K562 (cell line): ENCODE results near the gene VPS13D. TPM values are rescaled to one million over a fixed set of nuclear protein-coding genes. Genes with fewer than 3 reads are reported as not detected.

ENCODE experiments used
- ATAC-seq: fragments of 200-7000 bp; cut with Tn5 transposase; 3 replicates; pipeline ENCODE4 v1.9.1; 2020; ENCODE audit warnings: moderate library complexity
- BruUV-seq: library from RNA; stranded (reverse); fragments of 400-500 nt; replicated peaks from 2 replicates; lab custom pipeline; 2021; lab: Mats Ljungman, UMichigan
- CTCF ChIA-PET: fragments of 300-600 bp; formaldehyde crosslinking; extraction: SDS; loops from one replicate; lab custom pipeline; 2021; ENCODE audit warnings: low intra/inter-chr PET ratio; lab: Yijun Ruan, JAX
- POLR2A ChIA-PET: fragments of 300-600, 350-650 bp; sonication (Branson Sonifier 250); formaldehyde crosslinking; extraction: SDS; loops from one replicate; lab custom pipeline; 2021; ENCODE audit warnings: antibody characterized with exemption, inconsistent platforms; lab: Yijun Ruan, JAX
- DNase-seq, 4 experiments: peaks; one replicate each; pipeline versions ENCODE4 v3.0.0 to v3.0.0-alpha.2; 2011 to 2018; ENCODE audit warnings: low spot score in 3 of 4, mixed read lengths in 3 of 4; ENCODE audit errors: extremely low read depth in 1 of 4
- FAIRE-seq: peaks from 2 replicates; lab custom pipeline; 2011; peaks lifted over from hg19 to GRCh38; lab: Jason Lieb, UNC
- H2AFZ ChIP-seq: 2 replicates; pipeline ENCODE4 v1.6.0; 2011; ENCODE audit warnings: low read depth, low read length, control low read depth, inconsistent platforms
- H3K27ac ChIP-seq: fragments of 200-600 bp; 3 replicates; pipeline ENCODE4 v1.8.0; 2011; ENCODE audit warnings: low read depth, mild to moderate bottlenecking, control low read depth, inconsistent platforms, low read length, moderate library complexity, mixed read lengths; ENCODE audit errors: extremely low read depth
- H3K27me3 ChIP-seq, 2 experiments: fragments of 300-600 bp in 1 of 2; 2 replicates in 1 of 2; 3 replicates in 1 of 2; pipeline versions ENCODE4 v1.6.0 to v1.8.0; 2011; ENCODE audit warnings: inconsistent platforms in 2 of 2, low read length in 2 of 2, mild to moderate bottlenecking in 1 of 2, mixed read lengths in 1 of 2, moderate library complexity in 1 of 2; ENCODE audit not compliant: control insufficient read depth in 2 of 2, insufficient read depth in 2 of 2
- H3K36me3 ChIP-seq: fragments of 300-600 bp; 3 replicates; pipeline ENCODE4 v1.8.0; 2011; ENCODE audit warnings: mild to moderate bottlenecking, low read length, inconsistent platforms; ENCODE audit not compliant: control insufficient read depth, insufficient read depth
- H3K4me1 ChIP-seq, 2 experiments: fragments of 200-600 bp in 1 of 2; replicated peaks in 1 of 2; 2 replicates in 1 of 2; 3 replicates in 1 of 2; pipeline versions ENCODE4 v1.5.1 to v1.8.0; 2011; ENCODE audit warnings: inconsistent platforms in 2 of 2, low read length in 2 of 2, mild to moderate bottlenecking in 1 of 2, mixed read lengths in 1 of 2, moderate library complexity in 1 of 2; ENCODE audit not compliant: control insufficient read depth in 2 of 2, insufficient read depth in 2 of 2
- H3K4me2 ChIP-seq: 2 replicates; pipeline ENCODE4 v1.6.1; 2011; ENCODE audit warnings: low read length, control low read depth, inconsistent platforms, mixed read lengths; ENCODE audit not compliant: insufficient read depth
- H3K4me3 ChIP-seq: fragments of 200-600 bp; sonication (generic), shearing (Covaris generic); 2 replicates; pipeline ENCODE4 v1.5.1; 2016; ENCODE audit warnings: control low read depth, inconsistent platforms
- H3K79me2 ChIP-seq: fragments of 200-600 bp; 3 replicates; pipeline ENCODE4 v1.8.0; 2011; ENCODE audit warnings: low read length, inconsistent platforms; ENCODE audit not compliant: control insufficient read depth, insufficient read depth
- H3K9ac ChIP-seq, 2 experiments: 2 replicates each; pipeline versions ENCODE4 v1.6.0 to v1.6.1; 2011; ENCODE audit warnings: low read depth in 2 of 2, low read length in 2 of 2, control low read depth in 1 of 2, inconsistent platforms in 1 of 2, mild to moderate bottlenecking in 1 of 2, mixed read lengths in 1 of 2; ENCODE audit not compliant: insufficient read depth in 1 of 2
- H3K9me1 ChIP-seq: one replicate; pipeline ENCODE4 v1.6.0; 2011; ENCODE audit warnings: inconsistent platforms, mild to moderate bottlenecking, low read length, moderate library complexity; ENCODE audit not compliant: control insufficient read depth, insufficient read depth
- H3K9me3 ChIP-seq: replicated peaks from 2 replicates; pipeline ENCODE4 v1.5.1; 2011; ENCODE audit warnings: low read depth, low read length, inconsistent platforms; ENCODE audit not compliant: control insufficient read depth, insufficient read depth
- H4K20me1 ChIP-seq: replicated peaks from 2 replicates; pipeline ENCODE4 v1.6.1; 2011; ENCODE audit warnings: low read length, inconsistent platforms, mixed read lengths; ENCODE audit not compliant: control insufficient read depth, insufficient read depth
- CBFB ChIP-seq: sonication (generic); formaldehyde crosslinking; IDR thresholded peaks from 2 replicates; pipeline ENCODE4 v1.4.0; 2020; ENCODE audit warnings: mild to moderate bottlenecking, missing genetic modification reagents
- DNMT1 ChIP-seq: fragments of 450-650 bp; IDR thresholded peaks from 2 replicates; pipeline ENCODE4 v1.6.1; 2016; ENCODE audit warnings: antibody characterized with exemption, mild to moderate bottlenecking
- GTF2B ChIP-seq: IDR thresholded peaks from 2 replicates; pipeline ENCODE4 v1.6.1; 2011; ENCODE audit not compliant: insufficient read length; ENCODE audit errors: extremely low read depth
- HDAC8 ChIP-seq: fragments of 450-650 bp; IDR thresholded peaks from 2 replicates; pipeline ENCODE4 v1.6.1; 2016; ENCODE audit warnings: mild to moderate bottlenecking, missing genetic modification characterization, moderate library complexity, missing compliant biosample characterization
- TCFL5 ChIP-seq: fragments of 250-450 bp; sonication (Bioruptor Pico); conservative IDR thresholded peaks from 2 replicates; pipeline ENCODE4 v1.6.1; 2021; ENCODE audit warnings: mild to moderate bottlenecking, moderate library complexity, matching md5 sums
- ZBTB5 ChIP-seq: fragments of 450-650 bp; IDR thresholded peaks from 2 replicates; pipeline ENCODE4 v1.6.1; 2017; ENCODE audit warnings: antibody characterized with exemption
- WGBS: fragments of 100-300 bp; shearing (Covaris generic); methylation state at CpG from one replicate; pipeline ENCODE4 v1.1.6; 2016; ENCODE audit warnings: low coverage, mixed read lengths; ENCODE audit not compliant: insufficient coverage; ENCODE audit errors: missing lambda C conversion rate; 5-methylcytosine and 5-hydroxymethylcytosine counted together
- in situ Hi-C: fragments of 300-500 bp; cut with MboI; formaldehyde crosslinking; loops from 4 replicates; pipeline ENCODE4 v1.15.0; 2018; ENCODE audit warnings: inconsistent platforms, mixed read lengths
- intact Hi-C: fragments of 100-400 bp; cut with micrococcal nuclease; formaldehyde crosslinking; loops from 2 replicates; pipeline ENCODE4 v1.14.2; 2022
- polyA plus RNA-seq, 8 experiments: library from polyadenylated mRNA; depleted of rRNA in 4 of 8; stranded (reverse) in 5 of 8; unstranded in 3 of 8; fragments of >200 nt; fragmentation: Nextera tagmentation in 2 of 8; fragmentation: Illumina TruSeq in 1 of 8; extraction: Ambion mirVana in 2 of 8; extraction: Trizol in 1 of 8; gene quantifications; 2 replicates each; pipeline versions ENCODE4 v1.2.1 to v1.2.3, GENCODE V29; 2011 to 2014; ENCODE audit warnings: inconsistent platforms in 1 of 8, missing spikeins in 1 of 8
- total RNA-seq, 7 experiments: library from RNA; depleted of rRNA in 6 of 7; stranded (reverse); fragments of >200 nt in 6 of 7; fragmentation: Illumina TruSeq in 2 of 7; extraction: Trizol in 2 of 7; gene quantifications; 2 replicates each; pipeline versions ENCODE4 v1.2.1 to v1.2.3, GENCODE V29; 2011 to 2021; ENCODE audit warnings: low replicate concordance in 1 of 7

The VPS13D gene
- total and polyA plus RNA-seq, 9 of the 15 experiments (the other 6 are each of a cell fraction or from before 2014, with no cell fraction given): 6.1 to 51.5 (median 38.5) TPM

- TF ChIP-seq HDAC8 (tag) (no peak), ZBTB5 (no peak), GTF2B (no peak), DNMT1 (no peak), CBFB (CRISPR knock-in tag) (no peak), TCFL5 (CRISPR knock-in tag) (no peak)
- intact Hi-C loops (no loop called here), in situ Hi-C loops (no loop called here)
- H4K20me1 ChIP-seq: no peaks in the 10 kb centered on the region
- H3K9me1 ChIP-seq: no peaks in the 10 kb centered on the region
- H2AFZ ChIP-seq: no peak overlapping the region
- CTCF ChIA-PET: no interaction called here
- no peak for FAIRE-seq
- H3K27me3 ChIP-seq: no peaks in the 10 kb centered on the region
- peaks cover 62% of the 10 kb centered on the region for H3K36me3 ChIP-seq
- no TSS peak for BruUV-seq
- no peak overlapping the region for H3K9ac ChIP-seq
- POLR2A ChIA-PET: interaction anchor here (0.6 to 1.2 kb wide), 5 partner anchors 8 to 260 kb away, joined by 3 to 6 read pairs (median 3); no protein-coding TSS in a partner anchor
- H3K4me3 ChIP-seq: no peak overlapping the region
- H3K79me2 ChIP-seq: no peaks in the 10 kb centered on the region
- no peak for ATAC-seq
- H3K27ac ChIP-seq: no peak overlapping the region
- peaks cover 14% of the 10 kb centered on the region for H3K9me3 ChIP-seq
- no peak overlapping the region for H3K4me2 ChIP-seq
- peaks cover under 1 to 3% of the 10 kb centered on the region in 2 experiments; a peak in 3 of 5 replicates for H3K4me1 ChIP-seq
- DNase-seq: no peak
- 90% methylated on average over 7 of the region's 7 CpGs for WGBS
Measured at GRCh38 chr1:12413664-12414410, 184.0 kb downstream of the VPS13D start.
